Gastroesophageal sphincter (tissue), 4 donors: ENCODE results near the gene ERBB4. TPM values are rescaled to one million over a fixed set of nuclear protein-coding genes. Genes with fewer than 3 reads are reported as not detected.

Experiments
- ATAC-seq: fragments of 150-250 bp; one replicate; pipeline ENCODE4 v1.9.1; 2016; ENCODE audit warnings: mild to moderate bottlenecking, moderate library complexity
- H3K27ac ChIP-seq, 4 donors: fragments of 200-600 bp; sonication (generic) in 3 of 4; 1 replicate in 3 of 4; 2 replicates in 1 of 4; pipeline ENCODE4 v1.5.1; 2016 to 2019
- H3K27me3 ChIP-seq: fragments of 200-600 bp; sonication (generic); one replicate; pipeline ENCODE4 v1.5.1; 2019
- H3K36me3 ChIP-seq, 2 donors: fragments of 200-600 bp; sonication (generic); one replicate each; pipeline ENCODE4 v1.5.1; 2019; ENCODE audit warnings: control low read depth in 1 of 2
- H3K4me1 ChIP-seq, 3 donors: fragments of 200-600 bp; sonication (generic); 1 replicate in 2 of 3; 2 replicates in 1 of 3; pipeline ENCODE4 v1.5.1; 2016 to 2019; ENCODE audit warnings: control low read depth in 2 of 3
- H3K4me3 ChIP-seq, 2 donors: fragments of 200-600 bp; sonication (generic); one replicate each; pipeline ENCODE4 v1.5.1; 2019; ENCODE audit warnings: mild to moderate bottlenecking in 1 of 2, moderate library complexity in 1 of 2
- H3K9me3 ChIP-seq, 3 donors: fragments of 200-600 bp; sonication (generic); one replicate each; pipeline ENCODE4 v1.5.1; 2017 to 2019; ENCODE audit warnings: control low read depth in 2 of 3
- EP300 ChIP-seq: sonication (generic); formaldehyde crosslinking; IDR thresholded peaks from one replicate; pipeline ENCODE4 v1.6.1; 2017; ENCODE audit warnings: antibody characterized with exemption, mild to moderate bottlenecking
- POLR2A ChIP-seq, 2 donors: fragments of 450-650 bp; IDR thresholded peaks; one replicate each; pipeline ENCODE4 v1.6.1; 2017; ENCODE audit warnings: antibody characterized with exemption in 2 of 2, mild to moderate bottlenecking in 2 of 2, moderate library complexity in 1 of 2
- POLR2AphosphoS5 ChIP-seq: sonication (generic); formaldehyde crosslinking; IDR thresholded peaks from one replicate; pipeline ENCODE4 v1.6.1; 2017; ENCODE audit warnings: antibody characterized with exemption
- WGBS, 2 donors: methylation state at CpG; one replicate each; pipeline ENCODE4 v1.1.5; 2018; ENCODE audit warnings: low coverage in 1 of 2; 5-methylcytosine and 5-hydroxymethylcytosine counted together
- total RNA-seq, 4 donors: library from RNA; depleted of rRNA; stranded (reverse); fragments of >200 nt; gene quantifications; one replicate each; pipeline ENCODE4 v1.1.0, GENCODE V29; 2016
- TF ChIP-seq, protein P1 (sequence below), 4 experiments: fragments of 200-600 bp in 2 of 4; fragments of 450-650 bp in 2 of 4; sonication (generic) in 1 of 4; IDR thresholded peaks; one replicate each; pipeline ENCODE4 v1.5.1; 2017 to 2019; ENCODE audit warnings: antibody characterized with exemption in 4 of 4, mild to moderate bottlenecking in 2 of 4, moderate library complexity in 2 of 4

The ERBB4 gene
- total RNA-seq, 4 donors from 2014 or later: 0.16 to 0.92 (median 0.50) TPM

DNA sequence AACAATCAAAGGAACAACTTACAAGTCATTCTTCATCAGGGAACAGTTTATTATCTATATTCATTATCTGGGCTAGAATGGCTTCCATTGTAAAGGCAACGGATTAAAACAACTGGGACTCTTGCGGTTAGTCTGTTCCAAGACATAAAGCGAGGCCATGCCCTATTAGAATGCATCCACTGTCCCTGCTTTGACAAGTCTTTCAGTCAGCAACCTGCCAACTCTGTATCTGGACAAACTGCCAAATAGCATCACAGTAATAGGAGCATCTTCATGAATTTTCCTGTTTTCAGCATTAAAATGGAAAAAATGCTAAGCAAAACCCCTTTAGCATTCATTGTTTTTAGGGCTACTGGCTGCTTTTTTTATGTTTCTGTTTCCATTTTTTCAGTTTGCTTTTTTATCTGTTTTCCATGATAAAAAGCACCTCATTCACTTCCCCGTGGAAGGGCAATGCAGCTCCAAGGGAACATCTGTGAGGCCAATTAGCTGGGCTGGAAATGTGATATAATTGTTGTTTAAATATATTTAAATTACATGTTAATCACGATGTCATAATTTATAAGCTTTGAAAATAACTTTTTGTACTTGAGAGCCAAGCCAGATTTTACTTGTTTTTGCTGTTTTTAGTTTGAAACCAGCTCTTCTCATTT lies 1147.9 kb downstream of the ERBB4 start:
- H3K9me3 ChIP-seq: no peaks in the 10 kb centered on the region
- no peaks in the 10 kb centered on the region for H3K27me3 ChIP-seq
- no peaks in the 10 kb centered on the region for H3K4me1 ChIP-seq
- H3K27ac ChIP-seq: no peak overlapping the region
- TF ChIP-seq EP300 (no peak), POLR2A (IDR thresholded peaks at IDR 0.05) (no peak)
- TF ChIP-seq, protein P1, sequence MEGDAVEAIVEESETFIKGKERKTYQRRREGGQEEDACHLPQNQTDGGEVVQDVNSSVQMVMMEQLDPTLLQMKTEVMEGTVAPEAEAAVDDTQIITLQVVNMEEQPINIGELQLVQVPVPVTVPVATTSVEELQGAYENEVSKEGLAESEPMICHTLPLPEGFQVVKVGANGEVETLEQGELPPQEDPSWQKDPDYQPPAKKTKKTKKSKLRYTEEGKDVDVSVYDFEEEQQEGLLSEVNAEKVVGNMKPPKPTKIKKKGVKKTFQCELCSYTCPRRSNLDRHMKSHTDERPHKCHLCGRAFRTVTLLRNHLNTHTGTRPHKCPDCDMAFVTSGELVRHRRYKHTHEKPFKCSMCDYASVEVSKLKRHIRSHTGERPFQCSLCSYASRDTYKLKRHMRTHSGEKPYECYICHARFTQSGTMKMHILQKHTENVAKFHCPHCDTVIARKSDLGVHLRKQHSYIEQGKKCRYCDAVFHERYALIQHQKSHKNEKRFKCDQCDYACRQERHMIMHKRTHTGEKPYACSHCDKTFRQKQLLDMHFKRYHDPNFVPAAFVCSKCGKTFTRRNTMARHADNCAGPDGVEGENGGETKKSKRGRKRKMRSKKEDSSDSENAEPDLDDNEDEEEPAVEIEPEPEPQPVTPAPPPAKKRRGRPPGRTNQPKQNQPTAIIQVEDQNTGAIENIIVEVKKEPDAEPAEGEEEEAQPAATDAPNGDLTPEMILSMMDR (IDR thresholded peaks at IDR 0.05): no peak
- no peak overlapping the region for H3K4me3 ChIP-seq
- H3K36me3 ChIP-seq: no peaks in the 10 kb centered on the region
- ATAC-seq: no peak
- WGBS, 2 donors: 48 to 61% methylated on average over 5 of the region's 5 CpGs

DNA sequence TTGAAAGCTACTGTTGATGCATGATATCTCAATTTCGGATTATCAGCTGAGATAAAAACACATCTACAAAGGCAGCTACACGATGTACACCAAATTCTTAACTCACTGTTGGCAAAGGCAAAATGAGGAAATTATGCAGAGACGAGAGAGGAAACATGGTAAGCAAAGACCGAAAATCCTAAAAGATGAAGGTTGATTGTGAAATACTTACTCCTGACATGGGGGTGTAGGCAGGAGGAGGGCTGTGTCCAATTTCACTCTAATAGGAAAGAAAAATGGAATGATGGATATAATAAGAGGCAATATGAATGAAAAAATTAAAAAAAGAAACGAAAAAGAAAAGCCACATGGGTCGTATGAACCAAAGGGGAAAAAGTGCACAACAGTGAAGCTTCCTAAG lies 1150.9 kb downstream of the ERBB4 start:
- TF ChIP-seq EP300 (no peak), POLR2A (IDR thresholded peaks at IDR 0.05) (no peak), POLR2AphosphoS5 (no peak)
- TF ChIP-seq, protein P1 (IDR thresholded peaks at IDR 0.05): no peak
- no peak overlapping the region for H3K4me3 ChIP-seq

DNA sequence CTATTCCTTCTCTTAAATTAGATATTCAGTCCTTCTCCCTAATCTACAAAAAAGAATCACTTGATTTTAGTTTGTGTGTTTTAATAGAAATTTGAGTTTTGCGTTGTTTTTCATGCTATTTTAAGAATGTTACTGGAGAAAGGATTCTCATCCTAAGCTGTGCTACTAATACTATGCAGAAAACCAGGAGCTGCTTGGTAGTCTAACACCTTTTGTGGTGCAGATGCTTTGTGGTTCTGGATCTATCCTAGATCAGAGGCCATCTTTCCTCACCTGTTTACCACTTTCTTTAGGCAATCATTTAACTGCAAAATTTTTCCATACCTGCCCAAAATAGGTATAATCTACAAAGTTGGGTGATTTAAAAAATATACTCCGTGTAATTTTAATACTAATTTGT lies 1158.6 kb downstream of the ERBB4 start:
- no peaks in the 10 kb centered on the region for H3K36me3 ChIP-seq
- no peaks in the 10 kb centered on the region for H3K9me3 ChIP-seq
- WGBS, 2 donors: 83 to 91% methylated on average over 2 of the region's 2 CpGs
- no peak for ATAC-seq
- H3K27ac ChIP-seq: no peak overlapping the region
- H3K4me1 ChIP-seq: no peaks in the 10 kb centered on the region
- H3K4me3 ChIP-seq: no peak overlapping the region
- H3K27me3 ChIP-seq: no peaks in the 10 kb centered on the region
- TF ChIP-seq, protein P1 (IDR thresholded peaks at IDR 0.05): no peak
- TF ChIP-seq EP300 (no peak), POLR2AphosphoS5 (no peak), POLR2A (IDR thresholded peaks at IDR 0.05) (no peak)

More for the DNA sequence above, 1150.9 kb downstream of the ERBB4 start:
- Histone ChIP-seq H3K27me3 (no peaks in the 10 kb centered on the region), H3K36me3 (no peaks in the 10 kb centered on the region), H3K9me3 (no peaks in the 10 kb centered on the region), H3K4me1 (no peaks in the 10 kb centered on the region), H3K27ac (no peak overlapping the region)
- 62 to 66% methylated on average over 6 of the region's 6 CpGs for WGBS, 2 donors
- no peak for ATAC-seq

DNA sequence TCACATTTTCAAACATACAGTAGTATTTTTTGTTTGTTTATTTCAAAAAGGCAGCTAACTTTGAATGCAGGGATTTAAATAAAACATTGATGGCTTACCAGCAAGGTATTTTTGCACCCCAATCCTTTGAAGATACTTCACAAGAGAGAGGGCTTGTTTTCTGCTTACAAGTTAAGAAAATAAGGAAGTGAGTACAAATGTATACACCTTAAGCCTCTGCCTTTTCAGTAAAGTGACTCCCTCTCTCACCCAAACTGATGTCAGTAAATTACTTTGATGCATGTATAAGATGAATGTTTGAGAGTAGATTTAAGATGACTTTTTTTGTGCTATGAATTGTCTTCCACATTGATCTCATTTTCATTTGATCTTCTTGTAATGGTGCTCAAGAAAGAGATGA lies 1162.2 kb downstream of the ERBB4 start:
- Histone ChIP-seq H3K27ac (no peak overlapping the region), H3K27me3 (no peaks in the 10 kb centered on the region), H3K36me3 (no peaks in the 10 kb centered on the region), H3K4me1 (no peaks in the 10 kb centered on the region), H3K4me3 (no peak overlapping the region), H3K9me3 (no peaks in the 10 kb centered on the region)
- no peak for ATAC-seq
- TF ChIP-seq POLR2A (IDR thresholded peaks at IDR 0.05): no peak
- TF ChIP-seq EP300: no peak
- no peak for TF ChIP-seq POLR2AphosphoS5

DNA sequence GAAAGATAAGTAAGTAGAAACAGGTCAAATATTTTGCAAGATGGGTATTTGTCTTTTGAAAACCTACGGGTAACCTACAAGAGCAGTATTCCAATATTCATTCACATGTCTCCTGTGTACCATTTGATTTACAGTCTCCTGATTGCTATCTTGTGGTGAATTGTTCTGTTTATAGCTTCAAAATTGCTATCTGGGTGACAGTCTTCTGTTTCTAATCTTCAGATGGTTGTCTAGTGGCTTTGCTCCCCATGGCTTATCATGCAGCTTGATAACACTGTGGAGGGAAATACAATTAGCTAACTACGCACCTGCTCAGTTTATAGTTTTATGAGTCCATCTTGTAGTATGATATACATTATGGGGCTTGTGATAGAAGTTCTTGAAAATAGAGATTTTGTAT lies 1165.4 kb downstream of the ERBB4 start:
- no peaks in the 10 kb centered on the region for H3K9me3 ChIP-seq
- no peak for TF ChIP-seq POLR2AphosphoS5
- TF ChIP-seq EP300: no peak
- TF ChIP-seq, protein P1 (IDR thresholded peaks at IDR 0.05): no peak
- no peak for TF ChIP-seq POLR2A (IDR thresholded peaks at IDR 0.05)
- H3K27ac ChIP-seq: no peak overlapping the region
- no peaks in the 10 kb centered on the region for H3K36me3 ChIP-seq
- WGBS, 2 donors: 94 to 96% methylated on average over 2 of the region's 2 CpGs
- no peak overlapping the region for H3K4me3 ChIP-seq
- no peaks in the 10 kb centered on the region for H3K4me1 ChIP-seq
- ATAC-seq: no peak
- H3K27me3 ChIP-seq: no peaks in the 10 kb centered on the region
